GM23338 (cell line): ENCODE data around the gene NNT.

Experiments used
- CREB1 ChIP-seq: fragments of 250-450 bp; sonication (Bioruptor Pico); IDR thresholded peaks from 2 replicates; pipeline ENCODE4 v1.5.0; 2020; ENCODE audit warnings: low read depth, mild to moderate bottlenecking, moderate library complexity
- CTCF ChIP-seq, 2 experiments: fragments of 200-600 bp in 1 of 2; sonication (generic) in 1 of 2; conservative IDR thresholded peaks; 2 replicates each; pipeline versions ENCODE4 v1.5.1 to v1.6.1; 2016 to 2017; ENCODE audit warnings: antibody characterized with exemption in 2 of 2, low read depth in 2 of 2, mild to moderate bottlenecking in 2 of 2, moderate library complexity in 1 of 2

- TF ChIP-seq CTCF (conservative IDR thresholded peaks at IDR 0.05; ENCODE audit: low read depth in 2 of 2), result no peak
- no peak for TF ChIP-seq CREB1 (CRISPR knock-in tag)
These were observed 99.8 kb downstream of the NNT start for GRCh38 chr5:43702815-43703214.
